Stimulated activated CD4-positive, alpha-beta T cell treated with anti-CD3 and anti-CD28 coated beads, Interleukin-4, amount 100 ng/mL, for 1 hour (primary cell): Measurements from ENCODE around the gene KRT3.

Experiments
- DNase-seq: peaks from one replicate; pipeline ENCODE4 v3.0.0-alpha.2; 2020

The KRT3 gene

DNA sequence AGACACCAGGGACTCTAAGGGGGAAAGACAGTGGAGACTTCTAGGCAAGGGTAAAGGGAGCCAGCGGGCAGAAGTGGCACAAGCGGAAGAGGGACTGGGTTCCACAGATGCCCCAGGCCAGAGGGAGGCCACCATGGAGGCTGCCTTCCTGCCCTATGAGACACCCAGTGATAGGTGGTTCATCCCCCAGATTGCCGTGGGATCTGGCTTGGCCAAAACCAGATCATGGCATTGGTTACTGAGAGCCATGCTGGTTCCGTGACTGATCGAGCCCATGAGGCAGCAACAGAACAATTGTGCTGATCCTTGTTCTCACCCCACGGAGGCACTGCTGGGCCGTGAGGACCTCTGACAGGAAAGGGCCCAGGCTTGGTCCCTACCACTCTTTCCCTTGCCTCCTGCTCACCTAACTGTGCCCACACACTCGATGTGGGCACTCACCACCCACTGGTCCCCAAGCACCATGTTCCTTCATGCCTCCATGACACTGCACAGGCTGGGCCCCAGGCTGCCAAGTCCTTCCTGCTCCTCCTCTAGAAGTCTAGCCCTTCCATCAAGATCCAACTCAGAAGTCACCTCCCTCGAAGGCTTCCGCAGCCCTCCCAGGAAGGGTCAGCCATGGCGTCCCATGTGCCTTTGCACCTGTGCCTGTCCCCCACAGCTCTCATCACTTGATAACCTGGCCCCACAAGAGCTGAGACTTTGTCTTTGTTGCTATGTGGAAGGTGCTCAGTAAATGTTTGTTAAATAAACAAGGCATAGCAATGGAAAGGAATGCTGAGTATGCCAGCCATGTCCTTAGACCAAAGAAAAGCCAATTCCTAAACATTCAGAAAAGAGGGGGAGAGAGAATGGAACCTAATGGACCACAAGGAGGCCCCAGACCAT, 30.9 kb upstream of the KRT3 start:
- DNase-seq: no peak

DNA sequence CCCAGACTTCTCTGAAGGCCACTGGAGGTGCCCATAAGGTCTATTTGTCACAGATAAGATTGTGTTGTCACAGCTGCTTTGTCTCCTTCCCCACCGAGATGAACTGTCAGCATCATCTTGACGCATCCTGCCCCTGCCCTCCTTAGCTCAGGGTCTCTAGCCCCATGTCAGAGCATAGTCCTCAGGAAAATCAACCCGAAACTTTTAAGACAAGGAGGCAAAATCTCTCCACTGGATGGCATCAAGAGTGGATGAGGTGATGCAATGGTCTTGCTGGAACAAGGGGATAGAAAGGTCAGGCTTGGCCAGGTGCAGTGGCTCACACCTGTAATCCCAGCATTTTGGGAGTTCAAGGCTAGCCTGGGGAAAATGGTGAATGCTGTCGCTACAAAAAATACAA, 30.0 kb upstream of the KRT3 start:
- no peak for DNase-seq

DNA sequence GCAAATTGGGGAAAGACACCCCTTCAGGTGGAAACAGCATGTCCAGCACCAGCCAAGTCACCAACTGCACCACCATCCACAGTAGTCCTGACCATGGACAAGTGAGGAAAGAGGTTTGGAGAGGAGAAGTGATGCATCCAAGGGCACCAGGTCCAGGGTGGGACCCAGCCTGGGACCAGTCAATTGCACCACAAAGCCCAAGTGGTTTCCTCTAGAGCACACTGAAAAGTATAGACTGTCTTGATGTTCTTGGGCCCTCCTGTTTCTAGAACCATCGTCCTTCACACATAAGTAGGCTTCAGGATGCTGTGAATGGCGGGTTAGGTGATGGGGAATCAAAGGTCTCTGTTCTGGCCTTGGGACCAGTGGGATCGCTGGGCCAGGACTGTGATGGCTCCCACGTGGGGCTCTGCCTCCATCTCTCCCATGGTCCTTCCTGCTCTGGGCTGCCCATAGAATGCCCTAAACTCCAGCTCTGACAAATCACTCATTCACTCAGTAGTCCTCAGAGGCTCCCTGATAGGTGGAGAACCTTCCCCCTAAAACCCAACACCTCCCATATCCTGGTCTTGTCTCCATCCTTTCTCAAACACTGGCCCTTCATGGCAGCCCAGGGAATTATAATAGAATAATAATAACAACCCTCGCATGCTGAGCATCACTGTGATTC, 29.0 kb upstream of the KRT3 start:
- no peak for DNase-seq

- DNase-seq: no peak
Observed at GRCh38 chr12:52823761-52824450, 28.0 kb upstream of the KRT3 start.

DNA sequence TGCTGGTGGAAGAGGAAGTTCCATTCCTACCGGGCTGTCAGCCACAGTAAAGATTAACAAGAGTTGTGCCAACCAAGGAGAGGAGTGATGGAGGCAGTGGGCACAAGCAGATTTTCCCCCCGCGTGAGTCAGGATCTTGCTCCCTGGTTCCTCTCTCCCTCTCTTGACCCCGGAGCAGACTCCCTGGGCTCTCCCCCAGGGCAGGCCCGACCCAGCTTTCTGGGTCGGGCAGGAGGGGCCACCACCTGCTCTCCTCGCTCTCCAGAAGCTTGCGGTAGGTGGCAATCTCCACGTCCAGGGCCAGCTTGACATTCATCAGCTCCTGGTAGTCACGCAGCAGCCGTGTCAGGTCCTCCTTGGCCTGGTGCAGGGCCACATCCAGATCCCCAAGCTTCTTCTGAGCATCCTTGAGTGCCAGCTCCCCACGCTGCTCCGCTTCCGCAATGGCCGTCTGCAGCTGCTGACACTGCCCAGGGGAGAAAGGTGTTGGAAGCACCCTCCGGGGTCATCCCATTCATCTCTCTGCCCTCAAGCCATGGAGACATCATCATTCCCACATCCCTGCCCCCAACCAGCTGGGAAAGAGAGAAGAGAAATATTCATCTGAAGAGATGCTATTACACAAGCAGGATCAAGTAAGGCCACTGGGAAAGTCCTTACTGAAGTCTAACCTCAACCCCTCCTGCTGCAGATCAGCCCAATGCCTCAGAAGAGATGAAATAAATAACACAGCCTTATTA, 27.0 kb upstream of the KRT3 start:
- DNase-seq: no peak

DNA sequence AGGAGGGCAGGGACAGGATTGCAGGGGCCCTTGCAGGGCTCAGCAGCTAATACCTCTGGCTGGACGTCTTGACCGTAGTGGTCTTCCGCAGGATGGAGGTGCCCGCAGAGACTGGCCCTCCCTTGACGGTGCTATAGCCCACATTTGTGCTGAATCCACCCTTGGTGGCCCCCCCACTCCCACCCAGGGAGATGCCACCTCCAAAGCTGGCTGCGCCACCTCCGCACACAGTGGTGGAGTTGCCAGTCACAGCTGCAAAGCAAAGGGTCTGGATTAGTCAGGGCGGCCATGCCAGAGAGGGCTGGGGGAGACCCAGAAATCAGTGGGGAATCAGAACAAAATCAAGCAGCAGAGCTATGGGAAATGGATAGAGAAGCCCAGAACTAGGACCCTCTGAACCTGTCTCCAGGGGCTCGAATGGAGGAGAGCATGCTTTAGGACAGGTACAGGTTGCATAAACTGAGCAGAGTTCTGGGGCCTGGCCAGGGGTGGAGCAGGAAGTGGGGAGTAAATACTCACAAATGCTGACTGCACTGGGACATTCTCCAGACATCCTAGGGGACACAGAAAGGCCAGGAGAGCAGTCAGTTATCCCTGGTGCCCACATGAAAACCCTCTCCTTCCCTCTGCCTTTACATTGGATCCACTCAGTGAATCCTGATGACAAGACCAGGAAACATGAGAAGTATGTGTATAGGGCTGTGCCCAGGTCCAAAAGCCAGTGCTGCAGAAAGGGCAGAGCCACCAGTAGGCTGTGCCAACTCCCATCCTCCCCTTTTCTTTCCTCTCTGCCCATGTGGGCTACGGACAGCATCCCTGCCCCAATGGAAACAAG, 26.1 kb upstream of the KRT3 start:
- no peak for DNase-seq

DNA sequence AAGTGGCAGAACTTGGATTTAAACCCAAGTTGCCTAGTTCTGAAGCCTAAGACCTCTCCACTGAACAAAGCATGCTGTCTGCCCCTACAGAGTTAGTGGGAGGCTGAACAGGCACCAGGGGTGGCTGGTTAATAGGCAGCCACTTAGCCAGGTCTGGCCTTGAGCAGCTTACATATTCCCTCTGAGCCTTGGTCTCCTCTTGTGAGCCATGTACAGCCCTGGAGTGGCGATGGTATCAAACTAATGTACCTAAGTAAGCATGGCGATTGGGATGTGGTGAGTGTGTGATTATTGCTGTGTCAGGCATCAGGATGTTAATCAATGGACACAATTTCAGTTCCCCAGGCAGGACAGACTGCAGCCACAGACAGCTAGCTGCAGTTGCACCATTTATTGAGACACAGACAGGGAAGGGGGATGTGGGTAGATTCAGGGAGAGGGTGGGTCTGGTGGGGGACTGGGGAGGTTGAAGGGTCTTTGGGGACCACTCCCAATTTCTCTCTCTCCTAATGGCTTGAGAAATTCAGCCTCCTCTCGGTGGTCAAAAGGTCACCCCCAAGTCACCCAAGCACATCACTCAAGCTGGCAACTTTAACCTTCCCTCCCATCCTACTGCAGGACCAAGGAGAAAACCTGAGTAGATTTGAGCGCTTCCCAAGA, 25.3 kb upstream of the KRT3 start:
- DNase-seq: no peak

- no peak for DNase-seq
Observed at GRCh38 chr12:52820521-52820920, 24.6 kb upstream of the KRT3 start.

- no peak for DNase-seq
Observed at GRCh38 chr12:52819731-52820510, 24.0 kb upstream of the KRT3 start.

- DNase-seq: no peak
Observed at GRCh38 chr12:52818887-52819420, 23.0 kb upstream of the KRT3 start.

DNA sequence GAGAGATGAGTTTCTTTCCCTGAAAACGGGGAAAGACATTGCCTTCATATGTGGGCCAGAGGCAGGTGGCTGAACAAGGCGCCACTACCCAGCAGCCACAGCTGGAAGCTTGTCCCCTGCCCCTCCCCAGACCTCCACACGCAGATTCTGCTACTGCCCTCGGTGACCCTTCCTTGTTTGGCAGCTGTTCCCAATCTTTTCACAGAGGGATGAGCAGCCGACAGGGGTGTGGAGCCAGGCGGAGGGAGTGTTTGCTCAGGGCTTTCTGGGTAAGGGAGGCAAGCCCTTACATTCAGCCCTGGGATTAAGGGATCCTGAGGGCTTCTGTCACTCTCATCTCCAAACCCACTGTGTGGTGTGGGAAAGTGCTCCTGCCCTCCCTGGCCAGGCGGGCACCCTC, 22.5 kb upstream of the KRT3 start:
- DNase-seq: no peak

DNA sequence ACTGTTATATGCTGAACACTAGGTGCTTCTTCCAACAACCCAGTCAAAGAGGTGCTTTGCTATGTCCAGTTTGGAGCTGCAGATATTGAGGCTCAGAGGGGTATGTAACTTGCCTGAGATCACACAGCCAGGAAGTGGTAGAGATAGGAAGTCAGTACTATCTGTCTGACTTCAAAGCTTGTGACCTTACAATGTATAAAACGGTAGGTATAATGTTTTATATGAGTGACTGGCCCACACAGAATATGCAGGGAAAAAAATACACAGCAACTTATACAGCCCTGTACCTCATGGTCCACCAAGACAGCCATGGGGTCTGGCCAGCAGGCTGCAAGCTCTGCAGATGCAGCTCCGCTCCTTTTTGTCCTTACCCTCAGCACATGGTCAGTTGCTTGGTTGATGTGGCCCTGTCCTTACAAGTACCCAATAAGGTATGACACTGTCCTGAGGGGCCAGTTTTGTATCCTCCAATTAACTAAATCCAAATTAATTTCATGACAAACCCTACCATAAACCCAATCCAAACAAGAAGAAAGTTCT, 21.9 kb upstream of the KRT3 start:
- DNase-seq: no peak

DNA sequence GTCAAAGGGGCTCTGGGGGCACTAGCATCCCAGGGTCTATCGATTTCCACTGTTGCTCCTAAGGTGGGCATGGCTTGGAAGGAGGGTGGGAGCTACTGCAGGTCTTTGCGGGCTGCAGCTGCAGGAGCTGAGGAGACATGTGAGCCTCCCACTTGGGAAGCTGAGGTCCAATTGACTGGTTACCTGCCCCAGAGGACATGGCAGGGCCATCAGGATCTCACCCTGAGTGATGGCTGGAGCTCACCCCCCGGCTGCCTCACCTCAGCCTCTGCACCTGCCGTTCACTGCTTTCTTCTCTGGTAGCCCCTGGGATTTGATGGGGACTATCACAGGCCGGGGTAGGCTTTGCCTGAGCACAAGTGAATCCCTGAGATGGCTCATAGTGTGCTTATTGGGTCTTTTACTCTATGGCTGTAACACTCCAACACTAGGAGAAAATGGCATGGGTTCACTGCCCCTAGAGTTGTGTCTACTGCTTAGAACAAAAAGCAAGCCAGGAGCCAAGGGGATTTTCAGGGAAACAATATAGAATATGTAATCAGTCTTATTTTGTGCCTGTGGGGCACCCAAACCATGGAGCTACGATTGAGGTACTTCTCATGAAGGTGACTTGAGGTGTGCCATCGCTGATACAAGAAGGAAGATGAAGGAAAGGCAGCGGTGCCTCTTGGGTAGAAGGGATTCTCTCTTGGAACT, 21.2 kb upstream of the KRT3 start:
- DNase-seq: no peak

- DNase-seq: no peak
Observed at GRCh38 chr12:52815676-52816588, 20.0 kb upstream of the KRT3 start.

DNA sequence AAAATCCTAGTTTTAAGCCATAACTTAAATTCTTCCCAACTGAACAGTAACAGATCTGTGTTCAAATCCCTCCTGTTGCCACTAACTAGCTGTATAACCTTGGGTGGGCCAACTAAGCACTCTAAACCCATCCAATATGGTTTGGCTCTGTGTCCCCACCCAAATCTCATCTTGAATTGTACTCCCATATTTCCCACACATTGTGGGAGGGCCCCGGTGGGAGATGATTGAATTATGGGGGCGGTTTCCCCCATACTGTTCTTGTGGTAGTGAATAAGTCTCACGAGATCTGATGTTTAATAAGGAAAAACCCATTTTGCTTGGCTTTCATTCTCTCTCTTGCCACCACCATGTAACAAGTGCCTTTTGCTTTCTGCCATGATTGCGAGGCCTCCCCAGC, 19.2 kb upstream of the KRT3 start:
- DNase-seq: no peak

DNA sequence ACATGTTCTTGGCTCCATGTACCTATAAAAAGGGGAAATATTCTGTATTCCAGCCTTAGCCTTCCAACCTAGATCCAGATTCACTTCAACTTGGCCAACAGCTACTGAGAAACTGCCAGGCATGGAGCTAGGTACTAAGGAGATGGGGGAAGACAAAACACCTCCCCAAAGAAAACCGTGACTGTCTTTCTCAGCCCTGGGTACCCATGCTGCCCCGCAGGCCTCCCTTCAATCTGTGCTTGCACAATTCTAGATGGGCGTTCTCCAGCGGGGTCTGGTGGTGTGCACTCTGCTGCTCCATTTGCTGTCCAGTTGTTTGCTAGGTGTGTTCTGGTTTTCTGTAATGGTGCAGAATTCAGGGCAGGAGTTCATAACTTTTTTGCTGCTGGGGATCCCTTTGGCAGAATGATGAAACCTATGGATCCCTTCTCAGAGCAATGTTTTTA, 18.8 kb upstream of the KRT3 start:
- no peak for DNase-seq

DNA sequence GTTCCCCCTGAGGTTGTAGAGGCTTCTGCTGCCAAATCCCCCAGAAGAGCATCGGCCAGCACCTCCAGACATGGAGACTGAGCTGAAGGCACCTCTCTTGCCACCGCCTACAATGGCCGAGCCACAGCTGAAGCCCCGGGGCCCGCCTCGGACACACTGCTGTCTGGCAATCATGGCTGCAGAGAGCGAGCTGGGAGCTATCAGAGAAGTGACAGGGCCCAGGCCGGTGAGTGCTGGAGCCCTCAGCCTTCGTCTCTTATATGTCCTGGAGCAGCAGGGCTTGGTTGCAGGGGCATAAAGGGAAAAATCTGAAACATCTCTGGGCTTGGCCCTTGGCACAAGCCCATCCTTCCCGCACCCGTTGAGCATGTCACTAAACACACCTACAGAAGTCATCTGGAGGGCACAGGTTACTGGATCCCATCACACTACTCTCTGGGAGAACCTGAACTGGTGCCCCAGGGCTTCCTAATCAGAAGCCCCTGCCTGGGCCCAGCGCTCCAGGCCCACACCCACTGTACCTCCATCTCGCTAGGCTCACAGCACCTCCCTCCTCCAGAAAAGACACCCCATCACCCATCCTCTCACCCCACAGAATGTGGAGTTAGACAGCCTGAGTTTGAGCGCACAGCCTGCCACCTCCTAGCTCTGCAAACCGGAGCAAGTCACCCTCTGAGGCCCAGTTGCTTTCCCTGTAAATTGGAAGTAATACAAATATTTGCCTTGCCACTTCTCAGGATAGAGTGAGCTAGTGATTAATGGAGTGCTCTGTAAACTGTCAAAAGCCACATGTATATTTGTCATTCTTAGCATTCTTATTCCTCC, 18.2 kb upstream of the KRT3 start, which contains the start of gene KRT4:
TSS of gene KRT4 (minus strand) at position 232 of the 825 bp plus-strand sequence. CDS start at position 174, 58 bp downstream.
- no peak for DNase-seq
